NCI-H446 treated with DMSO at 0.1 percent for 48 hours (cell line): ENCODE results near the gene ZNF738.
A peak's percentile ranks its signal among the peaks of the same experiment; 100 is the strongest.
"Not testable (repeated sequence)": the region's sequence is repeated elsewhere in the genome, so short reads cannot be mapped to it uniquely, and the experiment has no call there.

ENCODE experiments used
- DNase-seq: peaks from one replicate; lab custom pipeline; 2025; lab: John Stamatoyannopoulos, UW

ZNF738 gene

DNA sequence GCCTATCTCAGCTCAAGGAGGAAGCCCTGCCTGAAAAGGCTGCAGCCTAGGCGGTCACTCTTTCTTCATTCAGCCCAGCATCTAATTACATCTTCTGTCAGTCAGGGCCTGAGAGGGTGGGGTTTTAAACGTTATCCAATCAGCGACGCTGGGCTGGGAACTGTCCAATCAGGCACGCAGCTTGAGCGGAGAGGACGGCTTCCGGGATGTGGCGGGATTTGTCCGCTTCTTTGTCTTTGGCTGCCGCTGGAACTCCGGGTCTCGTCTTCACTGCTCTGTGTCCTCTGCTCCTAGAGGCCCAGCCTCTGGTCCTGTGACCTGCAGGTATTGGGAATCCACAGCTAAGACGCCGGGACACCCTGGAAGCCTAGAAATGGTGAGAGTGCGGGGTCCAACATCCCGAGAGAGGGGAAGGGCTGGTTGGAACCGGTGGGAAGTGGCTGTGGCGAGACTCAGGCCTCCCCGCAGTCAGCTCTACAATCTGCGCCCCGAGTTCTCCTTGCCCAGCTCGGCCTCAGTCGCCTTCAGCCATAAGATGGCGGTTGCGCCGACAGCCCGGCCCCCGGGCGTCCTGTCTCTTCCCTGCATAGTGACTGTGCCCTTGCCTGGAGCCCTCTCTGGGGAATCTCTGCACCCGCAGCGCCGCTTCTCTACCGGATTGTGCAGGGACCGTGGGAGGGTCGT, at the start of gene ZNF738:
ZNF738 (plus strand) TSS at position 233 of the 684 bp plus-strand sequence; CDS start at position 374, 141 bp downstream.
- DNase-seq = peak; percentile 85

DNA sequence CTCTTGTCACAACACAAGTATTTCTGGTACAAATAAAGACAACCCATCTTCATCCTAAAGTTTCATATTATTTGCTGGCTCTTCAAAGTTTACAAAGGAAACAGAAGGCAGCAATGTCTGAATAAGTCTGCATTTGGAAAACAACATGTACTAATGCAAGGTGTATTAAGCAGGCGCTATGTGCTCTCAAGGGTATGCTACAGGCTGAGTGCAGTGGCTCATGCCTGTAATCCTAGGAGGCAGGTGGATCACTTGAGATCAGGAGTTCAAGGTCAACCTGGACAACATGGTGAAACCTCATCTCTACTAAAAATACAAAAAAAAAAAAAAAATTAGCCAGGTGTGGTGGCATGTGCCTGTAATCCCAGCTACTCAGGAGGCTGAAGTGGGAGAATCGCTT, 46.0 kb upstream of the ZNF738 start:
- DNase-seq = not testable (repeated sequence)

DNA sequence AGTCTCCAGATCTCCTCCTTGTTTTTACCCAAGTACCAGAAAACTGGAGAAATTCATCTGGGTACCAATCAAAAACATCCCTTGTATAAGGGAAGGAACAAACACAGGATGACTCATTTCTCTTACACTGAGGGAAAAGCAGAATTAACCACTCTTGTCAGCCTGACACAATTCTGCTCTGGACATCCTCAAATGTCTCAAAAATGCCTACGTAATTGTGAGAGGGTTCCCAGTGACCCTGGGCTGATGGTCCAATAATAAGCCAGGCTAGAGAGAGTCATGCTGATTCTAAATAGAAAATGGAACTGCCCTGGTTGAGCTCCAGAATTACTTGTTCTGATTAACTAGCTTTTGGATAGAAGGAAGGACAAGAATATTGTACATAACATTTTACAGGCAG, 44.1 kb upstream of the ZNF738 start:
- DNase-seq = no peak

DNA sequence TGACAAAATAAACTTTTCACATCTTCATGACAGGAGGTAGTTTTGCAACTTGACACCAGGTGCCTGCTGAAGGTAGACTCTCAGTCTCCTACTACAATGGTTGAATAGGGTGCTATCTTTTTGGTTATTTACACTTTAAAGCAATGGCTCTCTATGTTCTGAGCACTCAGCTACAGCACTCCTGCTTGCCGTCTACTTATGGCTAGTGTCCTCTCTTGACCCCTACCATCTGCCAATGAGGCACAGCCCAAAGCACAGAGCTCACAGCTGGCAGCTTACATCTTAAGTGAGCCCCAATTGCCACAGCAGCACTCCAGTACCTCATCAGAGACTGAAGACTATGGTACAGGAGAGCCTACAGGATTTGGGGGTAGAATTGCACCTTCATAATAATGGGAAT, 41.0 kb upstream of the ZNF738 start:
- DNase-seq = no peak

DNA sequence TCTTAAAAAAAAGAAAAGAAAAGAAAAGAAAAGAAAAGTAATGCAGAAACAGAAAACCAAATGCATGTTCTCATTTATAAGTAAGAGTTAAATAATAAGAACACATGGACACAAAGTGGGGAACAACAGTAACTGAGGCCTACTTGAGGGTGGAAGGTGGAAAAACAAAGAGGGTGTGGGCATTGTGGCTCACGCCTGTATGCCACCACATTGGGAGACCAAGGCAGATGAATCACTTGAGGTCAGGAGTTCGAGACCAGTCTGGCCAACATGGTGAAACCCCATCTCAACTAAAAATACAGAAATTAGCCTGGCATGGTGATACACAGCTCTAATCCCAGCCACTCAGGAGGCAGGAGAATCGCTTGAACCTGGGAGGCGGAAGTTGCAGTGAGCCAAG, 37.7 kb upstream of the ZNF738 start:
- no peak for DNase-seq

DNA sequence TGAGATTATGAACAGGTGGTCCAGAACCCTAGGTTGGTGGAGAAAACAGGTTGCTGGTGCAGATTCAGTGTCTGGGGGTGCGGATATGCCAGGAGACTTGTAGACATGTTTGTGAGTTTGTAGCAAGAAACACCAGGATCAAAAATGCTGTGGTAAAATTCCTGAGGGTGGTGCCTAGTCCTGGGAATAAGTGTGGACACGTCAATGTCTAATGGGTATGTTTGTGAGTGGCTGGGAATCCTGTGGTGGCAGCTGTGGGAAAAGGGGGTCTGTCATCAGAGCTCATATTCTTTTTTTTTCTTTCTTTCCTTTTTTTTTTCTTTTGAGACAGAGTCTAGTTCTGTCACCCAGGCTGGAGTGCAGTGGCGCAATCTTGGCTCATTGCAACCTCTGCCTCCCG, 36.8 kb upstream of the ZNF738 start:
- DNase-seq = no peak

DNA sequence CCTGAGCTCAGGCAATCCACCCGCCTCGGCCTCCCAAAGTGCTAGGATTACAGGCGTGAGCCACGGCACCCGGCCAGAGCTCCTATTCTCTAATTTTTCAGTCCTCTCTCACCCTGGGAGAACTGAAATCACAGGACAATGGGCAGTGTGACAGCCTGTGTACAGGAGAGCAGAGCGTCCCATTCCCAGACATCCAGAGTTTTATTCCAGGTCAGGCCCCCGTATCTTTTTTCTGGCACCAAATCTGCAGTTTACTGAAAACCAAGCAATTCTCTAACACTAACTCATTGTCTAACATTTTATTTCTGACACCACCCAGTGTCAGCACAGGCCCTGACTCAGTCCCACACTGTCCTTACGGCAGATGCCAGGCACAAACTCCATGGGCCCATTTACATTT, 36.3 kb upstream of the ZNF738 start:
- no peak for DNase-seq

DNA sequence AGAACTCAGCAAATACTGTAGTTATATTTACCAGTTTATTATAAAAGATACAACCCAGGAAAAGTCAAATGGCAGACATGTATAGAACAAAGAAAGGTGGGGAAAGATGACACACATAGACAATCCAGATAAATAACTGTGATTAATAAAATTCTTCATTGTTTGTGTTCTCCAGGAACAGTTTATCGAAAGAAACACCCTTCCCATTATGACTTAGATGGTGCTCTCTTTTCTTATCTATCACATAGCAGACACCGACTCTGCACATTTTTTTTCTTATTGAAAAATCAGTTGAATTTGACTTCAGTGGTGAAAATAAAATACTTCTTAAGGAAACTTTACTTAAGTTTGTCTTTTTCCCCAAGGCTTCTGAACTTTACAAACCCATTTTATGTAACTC, 35.8 kb upstream of the ZNF738 start:
- DNase-seq = no peak

DNA sequence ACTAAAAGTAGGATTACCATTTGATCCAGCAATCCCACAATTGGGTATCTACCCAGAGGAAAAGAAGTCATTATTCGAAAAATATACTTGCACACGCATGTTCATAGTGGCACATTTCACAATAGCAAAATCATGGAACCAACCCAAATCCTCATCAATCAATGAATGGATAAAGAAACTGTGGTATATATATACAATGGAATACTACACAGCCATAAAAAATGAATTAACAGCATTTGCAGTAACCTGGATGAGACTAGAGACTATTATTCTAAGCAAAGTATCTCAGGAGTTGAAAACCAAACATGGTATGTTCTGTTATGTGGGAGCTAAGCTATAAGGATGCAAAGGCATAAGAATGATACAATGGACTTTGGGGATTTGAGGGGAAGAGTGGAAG, 32.6 kb upstream of the ZNF738 start:
- DNase-seq = no peak

DNA sequence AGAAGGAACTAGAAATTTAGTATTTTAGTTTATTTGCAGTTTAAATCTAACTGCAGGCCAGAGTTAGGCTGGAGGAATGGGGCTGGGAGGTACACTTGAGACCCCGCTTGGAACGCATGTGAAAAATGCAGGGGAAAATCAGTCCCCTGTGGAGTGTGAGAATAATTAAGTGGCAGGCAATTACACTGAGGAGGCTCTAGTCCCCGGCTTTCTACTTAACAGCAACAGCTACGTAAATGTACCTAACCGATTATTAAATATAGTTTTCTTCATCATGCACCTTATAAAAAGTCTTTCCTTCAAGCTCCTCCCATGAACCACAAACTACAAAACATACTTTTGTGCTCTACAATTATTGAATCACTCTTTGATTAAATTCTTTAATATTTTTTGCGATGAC, 30.4 kb upstream of the ZNF738 start:
- no peak for DNase-seq

DNA sequence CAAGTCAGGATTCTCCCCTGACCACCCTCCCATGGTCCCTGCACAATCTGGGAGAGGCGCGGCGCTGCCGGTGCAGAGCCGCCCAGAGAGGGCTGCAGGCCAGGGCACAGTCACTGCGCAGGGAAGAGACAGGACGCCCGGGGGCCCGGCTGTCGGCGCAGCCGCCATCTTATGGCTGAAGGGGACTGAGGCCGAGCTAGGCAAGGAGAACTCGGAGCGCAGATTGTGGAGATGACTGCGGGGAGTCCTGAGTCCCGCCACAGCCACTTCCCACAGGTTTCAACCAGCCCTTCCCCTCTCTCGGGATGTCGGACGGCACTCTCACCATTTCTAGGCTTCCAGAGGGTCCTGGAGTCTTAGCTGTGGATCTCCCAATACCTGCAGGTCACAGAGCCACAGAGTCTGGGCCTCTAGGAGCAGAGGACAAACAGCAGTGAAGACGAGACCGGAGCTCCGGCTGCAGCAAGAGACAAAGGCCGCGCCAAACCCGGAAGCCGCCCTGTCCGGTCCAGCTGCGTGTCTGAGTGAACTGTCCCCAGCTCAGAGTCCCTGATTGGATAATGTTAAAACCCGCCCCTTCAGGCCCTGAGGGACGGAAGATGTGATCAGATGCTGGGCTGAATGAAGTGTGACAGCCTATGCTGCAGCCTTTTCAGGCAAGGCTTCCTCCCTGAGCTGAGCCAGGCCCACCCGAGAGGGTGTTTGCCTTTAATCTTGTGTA, 29.8 kb upstream of the ZNF738 start, which contains the start of gene ZNF708:
ZNF708 (minus strand) TSS at position 526 of the 721 bp plus-strand sequence; CDS start at position 328, 198 bp downstream.
- peak; percentile 89 for DNase-seq

DNA sequence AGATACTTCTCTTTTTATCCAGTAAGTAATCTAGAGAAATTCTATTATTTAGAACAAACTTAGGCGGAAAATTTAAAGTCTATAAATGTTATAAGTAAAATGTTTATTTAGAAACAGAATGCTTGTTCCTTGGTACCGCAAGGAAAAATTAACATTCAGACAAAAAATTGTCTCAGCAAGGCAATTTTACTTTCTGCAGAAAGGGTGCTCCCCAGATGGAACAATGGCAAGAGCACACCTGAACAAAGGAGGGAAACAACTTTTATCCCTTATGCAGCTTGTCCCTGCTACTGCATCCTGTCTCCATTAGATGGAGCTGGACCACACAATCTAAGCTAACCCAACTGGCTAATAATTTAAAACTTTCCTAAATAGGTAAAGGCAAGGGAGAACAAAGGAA, 23.1 kb upstream of the ZNF738 start:
- no peak for DNase-seq

DNA sequence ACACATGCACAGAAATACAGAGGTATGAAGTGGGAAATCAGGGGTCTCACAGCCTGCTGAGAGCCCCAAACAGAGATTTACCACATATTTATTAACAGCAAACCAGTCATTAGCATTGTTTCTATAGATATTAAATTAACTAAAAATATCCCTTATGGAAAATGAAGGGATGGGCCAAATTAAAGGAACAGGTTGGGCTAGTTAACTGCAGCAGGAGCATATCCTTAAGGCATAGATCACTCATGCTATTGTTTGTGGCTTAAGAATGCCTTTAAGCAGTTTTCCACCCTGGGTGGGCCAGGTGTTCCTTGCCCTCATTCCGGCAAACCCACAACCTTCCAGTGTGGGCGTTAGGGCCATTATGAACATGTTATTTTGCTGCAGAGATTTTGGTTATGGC, 14.0 kb upstream of the ZNF738 start:
- not testable (repeated sequence) for DNase-seq

DNA sequence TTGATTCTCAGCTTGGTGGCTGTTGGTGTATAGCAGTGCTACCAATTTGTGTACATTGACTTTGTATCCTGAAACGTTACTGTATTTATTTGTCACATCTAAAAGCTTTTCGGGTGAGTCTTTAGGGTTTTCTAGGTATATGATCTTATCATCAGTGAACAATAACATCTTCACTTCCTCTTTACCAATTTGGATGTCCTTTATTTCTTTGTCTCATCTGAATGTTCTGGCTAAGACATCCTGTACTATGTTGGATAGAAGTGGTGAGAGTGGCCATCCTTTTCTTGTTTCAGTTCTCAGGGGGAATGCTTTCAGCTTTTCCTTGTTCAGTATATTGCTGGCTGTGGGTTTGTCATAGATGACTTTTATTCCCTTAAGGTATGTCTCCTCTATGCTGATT, 6.0 kb upstream of the ZNF738 start:
- no peak for DNase-seq

DNA sequence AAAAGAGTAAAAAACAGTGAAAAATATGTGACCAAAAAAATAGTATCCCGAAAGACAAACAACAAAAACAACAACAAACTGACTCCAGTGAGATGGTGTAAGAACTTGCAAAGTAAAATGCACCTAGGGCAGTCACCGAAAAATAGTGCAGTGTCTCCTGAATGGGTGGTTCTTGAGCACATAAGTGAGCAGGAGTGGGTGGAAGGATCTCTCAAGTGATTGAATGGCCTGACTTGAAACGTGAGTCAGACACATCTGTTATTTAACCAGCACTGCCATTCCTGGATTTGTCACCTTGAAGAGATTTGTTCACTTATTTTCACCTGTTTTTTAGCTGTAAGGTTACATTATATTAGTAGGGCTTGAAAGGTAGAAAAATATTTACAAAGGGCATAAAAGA, 3.5 kb downstream of the ZNF738 start:
- no peak for DNase-seq

DNA sequence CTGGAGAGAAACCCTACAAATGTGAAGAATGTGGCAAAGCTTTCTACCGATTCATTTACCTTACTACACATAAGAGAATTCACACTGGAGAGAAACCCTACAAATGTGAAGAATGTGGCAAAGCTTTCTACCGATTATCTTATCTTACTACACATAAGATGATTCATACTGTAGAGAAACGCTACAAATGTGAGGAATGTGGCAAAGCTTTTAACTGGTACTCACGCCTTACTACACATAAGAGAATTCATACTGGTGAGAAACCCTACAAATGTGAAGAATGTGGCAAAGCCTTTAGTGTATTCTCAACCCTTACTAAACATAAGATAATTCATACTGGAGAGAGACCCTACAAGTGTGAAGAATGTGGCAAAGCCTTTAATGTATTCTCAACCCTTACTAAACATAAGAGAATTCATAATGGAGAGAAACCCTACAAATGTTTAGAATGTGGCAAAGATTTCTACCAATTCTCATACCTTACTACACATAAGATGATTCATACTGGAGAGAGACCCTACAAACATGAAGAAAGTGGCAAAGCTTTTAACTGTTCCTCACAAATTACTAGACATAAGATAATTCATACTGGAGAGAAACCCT, 25.3 kb downstream of the ZNF738 start:
- no peak for DNase-seq

DNA sequence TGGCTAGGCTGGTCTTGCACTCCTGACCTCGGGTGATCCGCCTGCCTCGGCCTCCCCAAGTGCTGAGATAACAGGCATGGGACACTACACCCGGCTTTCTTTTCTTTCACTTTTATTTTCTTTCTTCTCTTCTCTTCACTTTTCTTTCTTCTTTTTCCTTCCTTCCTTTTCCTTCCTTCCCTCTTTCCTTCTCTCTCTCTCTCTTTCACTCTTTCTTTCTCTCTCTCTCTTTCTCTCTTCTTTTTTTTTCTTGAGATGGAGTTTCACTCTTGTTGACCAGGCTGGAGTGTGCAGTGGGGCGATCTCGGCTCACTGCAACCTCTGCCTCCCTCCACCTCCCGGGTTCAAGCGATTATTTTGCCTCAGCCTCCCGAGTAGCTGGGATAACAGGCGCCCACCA, 37.3 kb downstream of the ZNF738 start:
- DNase-seq = no peak

DNA sequence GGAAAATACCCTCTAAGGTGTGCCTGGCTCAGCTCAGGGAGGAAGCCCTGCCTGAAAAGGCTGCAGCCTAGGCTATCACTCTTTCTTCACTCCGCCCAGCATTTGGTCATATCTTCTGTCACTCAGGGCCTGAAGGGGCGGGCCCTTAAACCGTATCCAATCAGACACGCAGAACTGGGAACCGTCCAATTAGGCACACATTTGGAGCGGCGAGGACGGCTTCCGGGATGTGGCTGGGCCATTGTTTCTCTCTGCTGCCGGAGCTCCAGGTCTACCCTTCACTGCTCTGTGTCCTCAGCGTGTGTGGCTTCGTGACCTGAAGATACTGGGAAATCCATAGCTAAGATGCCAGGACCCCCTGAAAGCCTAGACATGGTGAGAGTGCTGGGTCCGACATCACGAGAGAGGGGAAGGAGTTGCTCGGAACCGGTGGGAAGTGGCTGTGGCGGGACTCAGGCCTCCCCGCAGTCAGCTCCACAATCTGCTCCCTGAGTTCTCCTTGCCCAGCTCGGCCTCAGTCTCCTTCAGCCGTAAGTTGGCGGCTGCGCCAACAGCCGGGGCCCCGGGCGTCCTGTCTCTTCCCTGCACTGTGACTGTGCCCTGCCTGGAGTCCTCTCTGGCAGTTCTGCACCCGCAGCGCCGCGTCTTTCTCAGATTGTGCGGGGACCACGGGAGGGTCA, 38.2 kb downstream of the ZNF738 start, which contains the start of gene ZNF493:
ZNF493 (plus strand) TSS at position 241 of the 680 bp plus-strand sequence; CDS start at position 346, 105 bp downstream.
- peak; percentile 88 for DNase-seq

DNA sequence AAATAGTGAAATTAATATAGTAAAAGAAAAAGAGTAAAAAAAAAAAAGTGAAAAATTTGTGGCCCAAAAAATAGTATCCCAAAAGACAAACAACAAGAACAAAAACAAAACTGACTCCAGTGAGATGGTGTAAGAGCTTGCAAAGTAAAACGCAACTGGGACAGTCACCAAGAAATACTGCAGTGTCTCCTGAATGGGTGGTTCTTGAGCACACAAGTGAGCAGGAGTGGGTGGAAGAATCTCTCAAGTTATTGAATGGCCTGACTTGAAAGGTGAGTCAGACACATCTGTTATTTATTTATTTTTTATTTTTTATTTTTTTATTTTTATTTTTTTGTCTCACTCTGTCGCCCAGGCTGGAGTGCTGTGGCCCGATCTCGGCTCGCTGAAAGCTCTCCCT, 40.1 kb downstream of the ZNF738 start:
- no peak for DNase-seq

DNA sequence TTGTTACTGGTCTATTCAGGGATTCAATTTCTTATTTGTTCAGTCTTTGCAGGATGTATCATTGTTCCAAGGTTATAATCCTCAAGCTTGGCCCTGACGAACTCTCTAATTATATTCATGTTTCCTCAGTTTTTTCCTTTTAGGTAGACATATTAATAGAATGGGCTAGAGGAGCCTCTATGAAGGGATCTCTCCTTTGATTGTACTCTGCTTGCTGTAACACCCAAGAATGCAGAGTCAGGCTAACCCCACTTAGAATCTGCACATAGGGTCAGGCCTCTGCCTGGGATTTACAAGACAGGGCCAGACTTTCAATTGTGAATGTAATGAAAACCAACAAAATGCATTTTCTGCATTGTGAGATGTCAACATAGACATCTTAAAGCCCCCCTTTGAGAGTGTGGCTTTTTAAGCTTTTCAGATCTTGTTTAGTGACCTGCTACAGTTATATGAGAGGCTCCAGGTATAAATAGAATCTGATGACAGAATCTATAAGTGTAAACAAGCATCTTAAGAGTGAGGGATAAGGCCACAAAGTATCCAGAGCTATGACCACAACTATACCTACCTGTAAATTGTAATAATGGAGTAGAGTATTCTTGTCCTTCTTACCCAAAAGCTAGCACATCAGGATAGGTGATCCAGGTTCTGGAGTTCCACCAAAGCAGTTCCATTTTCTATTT, 43.6 kb downstream of the ZNF738 start:
- DNase-seq = no peak

DNA sequence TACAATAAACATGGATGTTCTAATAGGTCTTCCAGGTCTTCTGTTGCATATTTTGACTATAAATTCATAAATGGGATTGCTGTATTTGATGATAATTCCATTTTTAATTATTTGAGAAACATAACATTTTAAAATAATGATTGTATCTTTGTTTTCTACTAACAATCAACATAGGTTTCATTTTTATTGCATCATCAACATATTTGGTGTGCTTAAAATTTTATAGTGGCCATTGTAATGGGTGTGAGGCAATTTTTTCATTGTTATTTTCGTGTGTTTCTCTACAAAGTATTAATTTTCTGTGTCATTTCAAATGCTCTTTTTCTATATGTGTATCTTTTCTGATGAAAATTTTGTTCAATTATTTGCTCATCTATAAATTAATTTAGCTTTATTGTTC, 51.4 kb downstream of the ZNF738 start:
- DNase-seq = no peak

DNA sequence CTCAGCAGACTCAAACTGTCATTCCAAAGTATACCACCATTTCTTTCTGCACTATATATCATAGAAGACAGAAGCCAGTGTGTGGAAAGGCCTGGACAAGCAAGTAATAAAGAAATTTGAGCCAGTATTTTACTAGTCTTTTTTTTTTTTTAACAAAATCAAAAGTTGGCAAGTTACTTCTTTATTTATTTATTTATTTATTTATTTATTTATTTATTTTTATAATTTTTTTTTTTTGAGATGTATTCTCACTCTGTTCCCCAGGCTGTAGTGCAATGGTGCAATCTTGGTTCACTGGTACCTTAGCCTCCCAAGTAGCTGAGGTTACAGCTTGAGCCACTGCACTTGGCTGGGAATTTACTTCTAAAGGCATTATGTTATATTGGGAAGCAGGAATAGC, 63.4 kb downstream of the ZNF738 start:
- no peak for DNase-seq
